ENCODE data around the gene ZBTB7B. TPM values are rescaled to one million over a fixed set of nuclear protein-coding genes. Genes with fewer than 3 reads are reported as not detected.
A peak's percentile ranks its signal among the peaks of the same experiment; 100 is the strongest.

ZBTB7B gene
- total and polyA plus RNA-seq, 2 donors from 2014 or later: 20.1 to 68.7 TPM

DNA sequence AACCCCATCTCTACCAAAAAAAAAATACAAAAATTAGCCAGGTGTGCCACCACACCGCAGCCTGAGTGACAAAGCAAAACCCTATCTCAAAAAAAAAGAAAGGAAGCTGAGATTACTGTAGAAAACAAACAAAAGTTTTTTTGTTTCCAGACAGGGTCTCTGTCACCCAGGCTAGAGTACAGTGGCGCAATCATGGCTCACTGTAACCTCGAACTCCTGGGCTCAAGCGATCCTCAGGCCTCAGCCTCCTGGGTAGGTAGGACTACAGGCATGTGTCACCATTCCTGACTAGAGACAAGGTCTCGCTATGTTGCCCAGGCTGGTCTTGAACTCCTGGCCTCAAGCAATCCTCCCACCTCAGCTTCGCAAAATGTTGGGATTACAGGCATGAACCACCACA is 38.2 kb upstream of the ZBTB7B start:
- FAIRE-seq (no peak), DNase-seq (peak in 1 of 5 donors; percentile 8)
- TF ChIP-seq, protein P1, sequence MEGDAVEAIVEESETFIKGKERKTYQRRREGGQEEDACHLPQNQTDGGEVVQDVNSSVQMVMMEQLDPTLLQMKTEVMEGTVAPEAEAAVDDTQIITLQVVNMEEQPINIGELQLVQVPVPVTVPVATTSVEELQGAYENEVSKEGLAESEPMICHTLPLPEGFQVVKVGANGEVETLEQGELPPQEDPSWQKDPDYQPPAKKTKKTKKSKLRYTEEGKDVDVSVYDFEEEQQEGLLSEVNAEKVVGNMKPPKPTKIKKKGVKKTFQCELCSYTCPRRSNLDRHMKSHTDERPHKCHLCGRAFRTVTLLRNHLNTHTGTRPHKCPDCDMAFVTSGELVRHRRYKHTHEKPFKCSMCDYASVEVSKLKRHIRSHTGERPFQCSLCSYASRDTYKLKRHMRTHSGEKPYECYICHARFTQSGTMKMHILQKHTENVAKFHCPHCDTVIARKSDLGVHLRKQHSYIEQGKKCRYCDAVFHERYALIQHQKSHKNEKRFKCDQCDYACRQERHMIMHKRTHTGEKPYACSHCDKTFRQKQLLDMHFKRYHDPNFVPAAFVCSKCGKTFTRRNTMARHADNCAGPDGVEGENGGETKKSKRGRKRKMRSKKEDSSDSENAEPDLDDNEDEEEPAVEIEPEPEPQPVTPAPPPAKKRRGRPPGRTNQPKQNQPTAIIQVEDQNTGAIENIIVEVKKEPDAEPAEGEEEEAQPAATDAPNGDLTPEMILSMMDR (IDR thresholded peaks at IDR 0.05; ENCODE audit: borderline replicate concordance, extremely low read depth, insufficient read depth): no peak
- peaks cover 3 to 41% (median 32%) of the 10 kb centered on the region in 3 donors for H3K36me3 ChIP-seq (ENCODE audit: control insufficient read depth in 2 of 3, insufficient read depth in 3 of 3, low read length in 3 of 3)
- H3K4me1 ChIP-seq (ENCODE audit: control insufficient read depth in 2 of 3, insufficient read depth in 2 of 3, low read depth in 1 of 3, low read length in 3 of 3): peaks cover 0 to 14% (median 7%) of the 10 kb centered on the region in 3 donors
- no peak overlapping the region for H3K27ac ChIP-seq (ENCODE audit: low read depth in 2 of 2, low read length in 2 of 2)
- H3K9me3 ChIP-seq (ENCODE audit: control insufficient read depth in 2 of 3, insufficient read depth in 1 of 3, low read length in 3 of 3): no peaks in the 10 kb centered on the region
- no peak overlapping the region for H3K4me3 ChIP-seq (ENCODE audit: low read length in 3 of 3)
- intact Hi-C loops (cut with DNase I): no loop called here
- no peak overlapping the region for H3K9ac ChIP-seq (ENCODE audit: low read length in 3 of 3)
- no peaks in the 10 kb centered on the region for H3K27me3 ChIP-seq (ENCODE audit: control insufficient read depth, insufficient read depth, low read length)

DNA sequence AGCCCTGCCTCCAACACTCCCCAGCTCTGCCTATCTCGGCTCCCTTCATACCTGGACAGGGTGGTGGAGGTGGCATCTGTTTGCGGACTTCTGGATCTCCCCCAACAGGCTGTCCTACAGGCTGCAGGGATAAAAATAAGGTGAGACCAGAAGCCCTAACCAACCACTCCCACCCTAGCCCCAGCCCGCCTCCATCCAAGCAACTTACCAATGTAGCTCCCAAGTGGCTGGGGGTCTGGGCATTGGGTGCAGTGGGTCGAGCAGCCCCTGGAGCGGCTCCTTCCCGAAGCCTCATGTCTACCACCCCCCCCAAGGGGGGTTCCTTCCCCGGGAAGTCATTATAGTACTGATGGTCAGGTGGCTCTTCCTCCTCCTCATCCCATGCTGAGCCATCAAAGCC is 36.5 kb upstream of the ZBTB7B start:
- Histone ChIP-seq H3K4me1 (ENCODE audit: control insufficient read depth in 2 of 3, insufficient read depth in 2 of 3, low read depth in 1 of 3, low read length in 3 of 3) (peaks cover under 1 to 13% (median 8%) of the 10 kb centered on the region in 3 donors), H3K27me3 (ENCODE audit: control insufficient read depth, insufficient read depth, low read length) (no peaks in the 10 kb centered on the region), H3K27ac (ENCODE audit: low read depth in 2 of 2, low read length in 2 of 2) (no peak overlapping the region), H3K36me3 (ENCODE audit: control insufficient read depth in 2 of 3, insufficient read depth in 3 of 3, low read length in 3 of 3) (peaks cover 3 to 41% (median 32%) of the 10 kb centered on the region in 3 donors), H3K4me3 (ENCODE audit: low read length in 3 of 3) (no peak overlapping the region), H3K9ac (ENCODE audit: low read length in 3 of 3) (no peak overlapping the region), H3K9me3 (ENCODE audit: control insufficient read depth in 2 of 3, insufficient read depth in 1 of 3, low read length in 3 of 3) (no peaks in the 10 kb centered on the region)
- peak in 1 of 5 donors; percentile 59 for DNase-seq
- no peak for FAIRE-seq
- TF ChIP-seq, protein P1 (IDR thresholded peaks at IDR 0.05; ENCODE audit: borderline replicate concordance, extremely low read depth, insufficient read depth): no peak
- intact Hi-C loops (cut with DNase I): no loop called here

DNA sequence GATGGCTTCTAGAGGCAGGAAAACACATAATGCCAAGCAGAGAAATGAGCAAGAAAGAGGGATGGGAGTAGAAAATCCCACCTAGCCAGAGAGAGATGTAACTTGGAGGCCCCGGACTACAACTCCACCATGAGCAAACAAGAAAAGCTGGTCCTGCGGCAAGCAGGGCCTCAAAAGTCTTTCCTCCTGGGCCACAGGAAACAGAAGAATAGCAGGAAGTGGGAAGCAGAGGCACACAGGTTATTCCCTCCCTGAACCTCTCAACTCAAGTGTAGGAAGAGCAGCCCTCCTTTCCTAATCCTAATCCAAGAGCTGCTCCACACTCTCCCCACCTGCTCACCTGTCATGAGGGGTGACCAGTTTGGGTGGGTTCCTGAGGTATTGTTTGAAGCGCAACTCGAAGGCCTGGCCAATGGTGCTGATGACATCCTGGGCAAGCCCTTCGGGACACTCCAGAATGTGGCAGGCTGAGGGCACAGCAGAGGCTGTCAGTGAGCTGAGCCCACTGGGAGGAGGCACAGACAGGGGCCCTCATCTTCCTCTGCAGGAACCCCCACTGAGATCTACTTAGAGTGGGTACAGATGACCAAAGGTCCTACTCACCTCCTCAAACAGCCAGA is 35.2 kb upstream of the ZBTB7B start:
- H3K9me3 ChIP-seq (ENCODE audit: control insufficient read depth in 2 of 3, insufficient read depth in 1 of 3, low read length in 3 of 3): no peaks in the 10 kb centered on the region
- TF ChIP-seq, protein P1 (IDR thresholded peaks at IDR 0.05; ENCODE audit: borderline replicate concordance, extremely low read depth, insufficient read depth): no peak
- no peak for FAIRE-seq
- intact Hi-C loops (cut with DNase I): no loop called here
- peaks cover 3 to 41% (median 32%) of the 10 kb centered on the region in 3 donors for H3K36me3 ChIP-seq (ENCODE audit: control insufficient read depth in 2 of 3, insufficient read depth in 3 of 3, low read length in 3 of 3)
- H3K4me1 ChIP-seq (ENCODE audit: control insufficient read depth in 2 of 3, insufficient read depth in 2 of 3, low read depth in 1 of 3, low read length in 3 of 3): peaks cover 3 to 22% (median 17%) of the 10 kb centered on the region in 3 donors
- H3K27me3 ChIP-seq (ENCODE audit: control insufficient read depth, insufficient read depth, low read length): no peaks in the 10 kb centered on the region
- peak in 1 of 5 donors; percentile 54 for DNase-seq
- no peak overlapping the region for H3K4me3 ChIP-seq (ENCODE audit: low read length in 3 of 3)
- no peak overlapping the region for H3K27ac ChIP-seq (ENCODE audit: low read depth in 2 of 2, low read length in 2 of 2)
- no peak overlapping the region for H3K9ac ChIP-seq (ENCODE audit: low read length in 3 of 3)
